Suprapubic skin (tissue), 3 donors: ENCODE results near the gene PARVA.

Experiments
- CTCF ChIP-seq, 2 donors: fragments of 200-600 bp in 1 of 2; fragments of 450-650 bp in 1 of 2; sonication (generic) in 1 of 2; IDR thresholded peaks; one replicate each; pipeline ENCODE4 v1.5.1; 2016 to 2019; ENCODE audit warnings: antibody characterized with exemption in 2 of 2, mild to moderate bottlenecking in 1 of 2, moderate library complexity in 1 of 2
- POLR2AphosphoS5 ChIP-seq, 3 donors: sonication (generic); formaldehyde crosslinking; IDR thresholded peaks; one replicate each; pipeline ENCODE4 v1.6.1; 2017; ENCODE audit warnings: antibody characterized with exemption in 3 of 3

- TF ChIP-seq CTCF (IDR thresholded peaks at IDR 0.05) (no peak), POLR2AphosphoS5 (IDR thresholded peaks at IDR 0.05) (no peak)
Measured at GRCh38 chr11:12388173-12388572, 10.8 kb downstream of the PARVA start.
